ENCODE results near the gene NTM.

NTM gene

GRCh38 chr11:131572423-131572822, 202.0 kb downstream of the NTM start:
- DNase-seq, result no peak

- no peak for DNase-seq
Observed at GRCh38 chr11:131579932-131580387, 209.5 kb downstream of the NTM start.

- DNase-seq, result no peak
Observed at GRCh38 chr11:131580476-131580875, 210.1 kb downstream of the NTM start.

DNA sequence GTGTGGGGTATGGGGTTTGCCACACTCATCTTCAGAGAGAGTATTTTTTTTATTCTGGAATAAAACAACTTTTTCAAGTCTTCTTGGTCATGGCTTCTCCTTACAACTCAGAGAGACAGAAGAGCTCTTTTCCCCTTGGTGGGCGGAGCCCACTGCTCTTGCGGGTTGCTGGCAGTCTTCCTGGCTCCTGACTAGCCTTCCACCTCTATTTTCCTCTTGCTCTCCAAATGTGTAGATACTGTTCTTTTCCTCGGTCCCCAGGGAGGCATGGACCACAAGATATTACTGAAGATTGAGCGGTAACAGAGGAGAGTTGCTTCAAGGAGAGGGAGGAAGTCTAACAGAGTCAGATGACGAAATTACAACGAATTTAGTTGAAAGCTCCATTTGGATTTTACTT, 210.6 kb downstream of the NTM start:
- DNase-seq, result no peak

DNA sequence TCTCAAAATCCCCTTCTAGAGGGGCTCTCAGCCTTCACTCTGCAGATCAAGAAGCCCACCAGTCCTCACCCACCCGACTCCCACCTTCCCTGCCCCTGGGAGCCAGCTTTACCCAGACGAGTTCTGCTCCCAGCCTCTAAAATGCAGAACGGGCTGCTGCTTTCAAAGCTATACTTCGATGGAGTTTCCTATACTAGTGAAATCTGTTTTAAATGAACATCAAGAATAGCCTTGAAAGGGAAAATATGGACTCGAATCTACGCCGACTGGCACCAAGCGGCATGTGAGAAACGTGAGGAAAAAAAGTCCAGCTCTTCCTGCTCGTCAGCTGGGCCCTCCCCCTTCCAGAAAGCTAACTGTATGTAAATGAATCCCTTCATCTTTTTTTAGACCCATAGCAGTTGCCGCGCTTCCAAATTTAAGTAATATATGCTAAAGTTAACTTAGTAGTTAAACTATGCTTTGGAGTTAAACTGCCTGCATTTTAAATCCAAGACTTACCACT, 211.7 kb downstream of the NTM start:
- DNase-seq, result no peak

GRCh38 chr11:131583421-131583820, 213.0 kb downstream of the NTM start:
- DNase-seq, result no peak

- no peak for DNase-seq
Observed at GRCh38 chr11:131583938-131584337, 213.5 kb downstream of the NTM start.

GRCh38 chr11:131584785-131585592, 214.6 kb downstream of the NTM start:
- DNase-seq, result no peak

DNA sequence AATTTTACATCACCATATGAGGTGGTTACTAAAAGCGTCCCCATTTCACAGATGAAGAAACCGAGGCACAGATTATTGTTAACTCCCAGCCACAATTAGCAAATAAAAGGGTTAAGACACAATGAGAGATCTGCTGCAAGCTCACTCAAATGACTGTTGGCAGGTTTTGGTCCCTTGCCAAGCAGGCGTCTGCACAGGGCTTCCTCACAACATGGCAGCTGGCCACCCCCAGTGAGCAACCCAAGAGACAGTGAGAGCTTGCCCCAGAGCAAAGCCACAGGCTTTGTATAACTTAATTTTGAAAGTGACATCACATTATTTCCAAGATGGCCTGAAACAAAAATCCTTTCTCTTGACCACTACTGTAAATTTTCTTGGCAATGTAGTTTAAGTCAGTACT, 217.6 kb downstream of the NTM start:
- DNase-seq, result no peak

DNA sequence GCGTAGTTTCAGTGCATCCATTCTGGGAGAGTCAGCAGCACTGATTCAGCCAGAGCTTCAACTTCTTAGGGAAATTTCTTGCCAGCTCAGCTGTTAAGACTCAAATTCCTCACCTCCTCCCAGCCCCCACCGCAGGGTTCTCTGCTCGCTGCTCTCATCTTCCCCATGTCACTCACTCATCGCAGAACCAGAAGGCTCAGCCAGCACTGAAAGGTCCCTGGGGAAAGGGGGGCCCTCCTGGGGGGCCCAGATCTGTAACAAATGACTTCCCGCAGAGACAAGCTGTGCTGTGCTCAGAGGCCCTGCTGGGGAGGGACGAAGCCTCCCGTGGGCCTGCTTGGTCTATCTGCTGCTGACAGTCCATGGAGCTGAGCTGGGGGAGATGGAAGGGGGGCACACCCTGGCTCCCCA, 220.6 kb downstream of the NTM start:
- no peak for DNase-seq

- no peak for DNase-seq
Observed at GRCh38 chr11:131592152-131592551, 221.7 kb downstream of the NTM start.

DNA sequence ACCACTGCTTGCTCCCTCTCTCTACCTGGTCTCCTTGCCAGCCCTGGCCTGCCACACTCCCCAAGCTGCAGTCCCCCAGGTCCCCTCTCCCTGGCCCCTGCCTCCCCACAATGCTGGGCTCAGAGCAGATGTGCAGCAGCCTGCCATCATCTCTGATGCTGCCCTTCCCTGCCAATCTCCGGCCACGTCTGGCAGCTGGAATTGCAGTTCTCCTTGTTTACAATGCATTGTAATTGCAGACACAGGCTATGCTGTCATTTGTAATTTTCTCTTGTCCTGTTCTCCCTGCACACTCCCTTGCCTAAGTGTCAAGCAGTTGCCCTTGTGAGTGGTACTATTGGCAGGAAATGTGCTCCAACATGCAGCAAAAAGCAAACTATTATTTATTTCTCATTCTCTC, 222.3 kb downstream of the NTM start:
- DNase-seq, result no peak

GRCh38 chr11:131593301-131593700, 222.9 kb downstream of the NTM start:
- DNase-seq, result no peak

GRCh38 chr11:131595797-131596196, 225.4 kb downstream of the NTM start:
- no peak for DNase-seq

DNA sequence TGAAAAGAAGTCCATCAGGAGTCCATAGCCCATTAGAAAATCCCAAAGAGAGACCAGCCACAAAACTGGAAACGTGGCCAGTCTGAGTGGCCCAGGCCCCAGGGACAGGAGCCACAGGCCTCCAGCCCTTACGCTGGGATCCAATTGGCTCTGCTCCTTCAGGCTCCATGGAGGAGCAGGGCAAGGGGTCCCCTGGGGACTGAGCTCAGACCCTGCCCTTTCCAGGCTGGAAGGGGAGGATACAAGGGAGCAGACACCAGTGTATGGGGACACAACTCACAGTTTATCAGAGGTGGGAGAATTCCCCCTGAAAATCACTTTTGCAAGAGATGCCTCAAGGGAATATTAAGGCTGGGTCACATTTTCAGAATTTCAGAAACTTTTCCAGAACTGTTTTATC, 227.5 kb downstream of the NTM start:
- no peak for DNase-seq

DNA sequence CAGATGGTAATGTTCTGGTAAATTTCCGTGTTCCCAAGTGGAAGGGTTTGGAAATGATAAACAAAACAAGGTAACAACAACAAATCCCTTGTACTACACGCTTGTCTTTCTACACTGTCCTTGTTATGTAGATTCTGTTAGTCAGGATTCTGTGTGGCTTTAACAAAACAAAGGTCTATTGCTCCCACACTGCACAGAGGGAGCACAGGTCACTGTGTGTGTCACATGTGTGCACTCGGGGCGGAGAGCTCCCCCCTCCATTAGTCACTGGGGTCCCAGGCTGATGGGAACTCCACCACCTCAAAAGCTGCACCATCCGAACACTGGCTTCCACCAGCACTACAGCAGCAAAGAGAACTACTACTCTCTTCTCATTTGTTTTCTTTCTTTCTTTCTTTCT, 227.9 kb downstream of the NTM start:
- DNase-seq, result no peak

DNA sequence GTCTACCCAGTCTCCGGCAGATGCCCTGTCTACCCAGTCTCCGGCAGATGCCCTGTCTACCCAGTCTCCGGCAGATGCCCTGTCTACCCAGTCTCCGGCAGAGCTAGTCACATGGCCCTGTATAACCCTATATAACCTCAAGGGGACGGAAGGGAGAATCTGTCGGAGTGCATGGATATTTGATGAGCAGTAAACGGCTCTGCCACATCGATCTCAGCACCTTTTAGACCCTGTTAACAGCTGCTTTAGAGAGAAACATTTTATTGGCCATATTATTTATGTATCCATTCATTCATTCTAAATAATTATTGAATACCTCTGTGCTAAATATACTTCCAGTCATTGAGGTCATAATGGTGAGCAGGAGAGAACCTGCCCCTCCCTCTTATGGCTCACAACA, 228.9 kb downstream of the NTM start:
- no peak for DNase-seq

GRCh38 chr11:131600628-131601027, 230.2 kb downstream of the NTM start:
- no peak for DNase-seq

GRCh38 chr11:131601586-131601985, 231.2 kb downstream of the NTM start:
- no peak for DNase-seq

GRCh38 chr11:131602431-131602830, 232.0 kb downstream of the NTM start:
- no peak for DNase-seq

DNA sequence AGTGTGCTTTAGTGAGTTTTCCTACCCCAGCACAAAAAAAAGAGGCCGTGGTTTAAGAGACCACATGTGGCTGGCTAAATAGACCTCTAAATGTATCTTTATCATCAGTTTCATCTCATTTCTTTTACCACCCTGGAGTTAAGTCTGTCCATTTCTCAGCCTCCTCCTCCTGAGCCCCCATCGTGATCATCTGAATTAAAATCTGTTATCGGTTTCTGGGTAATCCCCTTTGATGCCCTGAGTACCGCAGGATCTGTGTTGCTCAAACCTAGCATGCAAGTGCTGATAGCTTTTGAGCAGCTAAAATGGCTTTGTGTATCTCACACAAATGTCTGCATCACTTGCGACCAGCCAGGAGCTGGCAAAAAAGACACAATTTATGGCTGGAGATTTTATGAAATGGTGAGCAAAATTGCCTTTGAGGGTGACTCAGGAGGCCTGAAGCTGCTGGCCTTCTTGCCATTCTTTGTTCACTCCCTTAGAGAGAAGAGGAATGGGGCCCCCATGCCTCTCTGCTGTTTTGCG, 236.5 kb downstream of the NTM start:
- DNase-seq, result no peak

GRCh38 chr11:131609337-131609736, 238.9 kb downstream of the NTM start:
- no peak for DNase-seq

GRCh38 chr11:131609921-131610320, 239.5 kb downstream of the NTM start:
- no peak for DNase-seq

- no peak for DNase-seq
Observed at GRCh38 chr11:131611322-131611721, 240.9 kb downstream of the NTM start.

GRCh38 chr11:131612533-131612932, 242.1 kb downstream of the NTM start:
- DNase-seq, result no peak

All from DMS 273 treated with DMSO at 0.1 percent for 48 hours (cell line).